Measurements from ENCODE around the gene EDNRA. TPM values are rescaled to one million over a fixed set of nuclear protein-coding genes. Genes with fewer than 3 reads are reported as not detected.

Gene EDNRA
- total RNA-seq, 1 donor from 2014 or later, result 28.3 TPM

DNA sequence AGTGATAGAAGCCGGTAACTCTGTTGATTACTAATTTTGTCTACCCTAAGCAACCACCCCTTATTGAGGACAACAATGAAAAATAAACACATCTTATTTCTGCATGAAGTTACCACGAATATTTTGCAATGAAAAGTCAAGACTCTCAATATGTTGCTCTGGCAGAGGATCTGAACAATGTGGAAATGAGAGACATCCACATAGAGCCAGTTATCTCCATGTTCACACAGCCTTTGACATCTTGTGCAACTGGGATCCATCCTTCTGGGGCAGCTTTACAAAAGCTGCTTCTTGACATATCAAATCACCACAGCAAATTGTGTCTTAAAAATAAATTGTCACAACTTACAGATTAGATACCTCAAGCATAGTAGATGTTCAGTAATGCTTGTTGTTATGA lies 10.2 kb downstream of the EDNRA start:
- TF ChIP-seq CTCF (IDR thresholded peaks at IDR 0.05), result no peak
- H3K4me1 ChIP-seq, result no peaks in the 10 kb centered on the region

DNA sequence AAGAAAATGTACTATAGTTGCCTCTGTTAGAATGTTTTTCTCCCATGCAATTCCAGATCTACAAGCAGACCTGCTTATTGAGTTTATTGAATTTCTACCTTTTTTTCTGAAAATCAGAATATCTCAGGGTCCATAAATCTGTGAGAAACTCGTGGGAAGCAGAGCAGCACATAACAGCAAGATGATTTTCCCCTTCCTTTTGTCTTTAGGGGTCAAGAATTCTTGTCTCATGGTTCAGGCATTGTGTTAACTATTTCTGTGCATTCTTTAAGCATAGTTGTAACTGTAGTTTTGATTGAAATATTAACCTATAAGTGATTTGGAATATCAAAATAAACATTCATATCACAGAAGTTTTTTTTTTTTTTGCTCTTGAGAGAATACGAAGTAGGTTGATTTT lies 11.4 kb downstream of the EDNRA start:
- no peak for ATAC-seq
- DNase-seq, result no peak
- Histone ChIP-seq H3K4me1 (no peaks in the 10 kb centered on the region), H3K4me3 (no peak overlapping the region), H3K9me3 (no peaks in the 10 kb centered on the region), H3K36me3 (no peaks in the 10 kb centered on the region), H3K27ac (no peak overlapping the region), H3K27me3 (no peaks in the 10 kb centered on the region)
- TF ChIP-seq CTCF (IDR thresholded peaks at IDR 0.05), result no peak
- intact Hi-C loops (cut with DNase I), result no loop called here

More for the DNA sequence above, 10.2 kb downstream of the EDNRA start:
- peak overlapping the region; percentile 59 for H3K27ac ChIP-seq
- H3K4me3 ChIP-seq, result no peak overlapping the region
- no peaks in the 10 kb centered on the region for H3K36me3 ChIP-seq
- ATAC-seq (no peak), DNase-seq (no peak)
- no peaks in the 10 kb centered on the region for H3K27me3 ChIP-seq
- no peaks in the 10 kb centered on the region for H3K9me3 ChIP-seq
- intact Hi-C loops (cut with DNase I), result no loop called here

GRCh38 chr4:147492761-147493160 lies 11.9 kb downstream of the EDNRA start:
- H3K27me3 ChIP-seq, result no peaks in the 10 kb centered on the region
- no peak overlapping the region for H3K27ac ChIP-seq
- ATAC-seq (peak; percentile 59), DNase-seq (no peak)
- intact Hi-C loops (cut with DNase I), result no loop called here
- H3K36me3 ChIP-seq, result no peaks in the 10 kb centered on the region
- H3K9me3 ChIP-seq, result no peaks in the 10 kb centered on the region
- TF ChIP-seq CTCF (IDR thresholded peaks at IDR 0.05), result no peak
- H3K4me1 ChIP-seq, result no peaks in the 10 kb centered on the region
- H3K4me3 ChIP-seq, result no peak overlapping the region

- Histone ChIP-seq H3K27me3 (no peaks in the 10 kb centered on the region), H3K27ac (no peak overlapping the region)
These were observed 12.4 kb downstream of the EDNRA start for GRCh38 chr4:147493307-147493706.

GRCh38 chr4:147494301-147494700 lies 13.4 kb downstream of the EDNRA start:
- intact Hi-C loops (cut with DNase I), result no loop called here

More at GRCh38 chr4:147493307-147493706, 12.4 kb downstream of the EDNRA start:
- no peak for ATAC-seq
- Histone ChIP-seq H3K4me3 (no peak overlapping the region), H3K9me3 (no peaks in the 10 kb centered on the region), H3K4me1 (no peaks in the 10 kb centered on the region), H3K36me3 (no peaks in the 10 kb centered on the region)
- DNase-seq, result no peak
- intact Hi-C loops (cut with DNase I), result no loop called here
- TF ChIP-seq CTCF (IDR thresholded peaks at IDR 0.05), result no peak

More at GRCh38 chr4:147494301-147494700, 13.4 kb downstream of the EDNRA start:
- H3K27ac ChIP-seq, result no peak overlapping the region
- DNase-seq (no peak), ATAC-seq (no peak)
- no peak for TF ChIP-seq CTCF (IDR thresholded peaks at IDR 0.05)
- no peaks in the 10 kb centered on the region for H3K36me3 ChIP-seq
- no peak overlapping the region for H3K4me3 ChIP-seq
- H3K9me3 ChIP-seq, result no peaks in the 10 kb centered on the region
- H3K4me1 ChIP-seq, result no peaks in the 10 kb centered on the region
- H3K27me3 ChIP-seq, result no peaks in the 10 kb centered on the region
